Measurements from ENCODE around the gene SRC. TPM values are rescaled to one million over a fixed set of nuclear protein-coding genes. Genes with fewer than 3 reads are reported as not detected.
"Not testable (repeated sequence)": the region's sequence is repeated elsewhere in the genome, so short reads cannot be mapped to it uniquely, and the experiment has no call there.

SRC gene
- total RNA-seq, 1 experiment from 2014 or later = 55.6 TPM

DNA sequence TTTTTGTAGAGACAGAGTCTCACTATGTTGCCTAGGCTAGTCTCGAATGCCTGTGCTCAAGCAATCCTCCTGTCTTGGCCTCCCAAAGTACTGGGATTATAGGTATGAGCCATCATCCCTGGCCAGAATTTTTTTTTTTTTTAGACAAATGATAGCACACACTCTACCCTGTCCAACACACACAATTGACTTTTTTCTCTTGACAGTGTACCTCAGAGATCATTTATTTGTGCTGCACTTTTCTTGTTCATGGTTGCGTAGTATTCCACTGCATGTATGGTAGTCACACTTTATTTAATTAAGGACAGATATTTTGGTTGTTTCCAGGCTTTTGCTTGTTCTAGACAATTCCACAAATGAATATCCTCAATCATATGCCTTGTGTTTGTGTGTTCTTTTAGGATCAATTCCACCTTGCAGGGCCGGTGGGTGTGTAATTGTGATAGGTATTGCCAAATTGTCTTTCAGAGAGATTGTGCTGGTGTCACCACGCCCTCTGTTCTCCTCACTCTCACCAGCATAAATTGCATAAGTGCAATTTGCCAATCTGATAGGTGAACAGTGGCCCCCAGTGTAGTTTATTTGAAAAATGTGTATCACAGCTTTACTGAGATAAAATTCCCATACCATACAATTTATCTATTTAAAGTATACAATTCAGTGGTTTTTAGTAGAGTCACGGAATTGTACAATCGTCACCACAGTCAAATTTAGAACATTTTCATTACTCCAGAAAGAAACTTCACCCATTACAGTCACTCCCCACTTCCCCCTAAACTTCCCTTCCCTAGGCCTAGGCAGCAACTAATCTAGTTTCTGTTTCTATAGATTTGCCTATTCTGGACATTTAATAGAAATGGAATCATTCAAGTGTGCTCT, 20.1 kb downstream of the SRC start:
- Histone ChIP-seq H3F3A (ENCODE audit: low read length, unreplicated experiment) (no peaks in the 10 kb centered on the region), H3K36me3 (ENCODE audit: low read depth, low read length) (peaks cover 10% of the 10 kb centered on the region), H3K27ac (ENCODE audit: low read length) (no peak overlapping the region), H3K9ac (ENCODE audit: low read length) (no peak overlapping the region), H3K4me1 (ENCODE audit: insufficient read depth, low read length) (peaks cover 3% of the 10 kb centered on the region; the same call in 1 of the 2 replicates), H3K27me3 (ENCODE audit: low read length) (no peaks in the 10 kb centered on the region), H3K9me2 (replicated peaks; ENCODE audit: low read length) (no peaks in the 10 kb centered on the region), H2AFZ (ENCODE audit: low read length) (no peak overlapping the region), H3K9me3 (ENCODE audit: low read length) (no peaks in the 10 kb centered on the region), H3K4me3 (ENCODE audit: low read length) (no peak overlapping the region), H3K79me2 (ENCODE audit: low read length) (peaks cover 59% of the 10 kb centered on the region), H3K4me2 (ENCODE audit: low read length) (no peak overlapping the region), H4K20me1 (ENCODE audit: low read length) (peaks cover 7% of the 10 kb centered on the region; the same call in 1 of the 2 replicates)
- TF ChIP-seq EZH2 (IDR thresholded peaks at IDR 0.05; ENCODE audit: low read length, unreplicated experiment) = no peak
- no peak for TF ChIP-seq EZH2phosphoT487 (IDR thresholded peaks at IDR 0.05; ENCODE audit: borderline replicate concordance, low read length)
- no peak for TF ChIP-seq CTCF (conservative IDR thresholded peaks at IDR 0.05; ENCODE audit: low read depth, low read length)
- ATAC-seq = no peak
- POLR2A ChIA-PET (ENCODE audit: unreplicated experiment) = no interaction called here
- CTCF ChIA-PET = no interaction called here
- DNase-seq = no peak
- BruUV-seq (replicated peaks) = no TSS peak
- intact Hi-C loops (cut with micrococcal nuclease) = no loop called here

DNA sequence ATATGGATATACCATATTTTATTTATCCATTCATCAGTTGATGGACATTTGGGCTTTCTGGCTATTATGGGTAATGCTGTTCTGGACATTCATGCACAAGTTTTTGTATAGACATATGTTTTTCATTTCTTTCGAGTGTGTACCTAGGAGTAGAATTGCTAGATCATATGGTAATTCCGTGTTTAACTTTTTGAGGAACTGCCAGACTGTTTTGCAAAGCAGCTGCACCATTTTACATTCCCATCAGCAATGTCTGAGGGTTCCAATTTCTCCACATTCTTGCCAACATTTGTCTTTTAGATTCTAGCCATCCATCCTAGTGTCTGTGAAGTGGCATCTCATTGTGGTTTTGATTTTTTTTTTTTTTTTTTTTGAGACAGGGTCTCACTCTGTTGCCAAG, 20.8 kb downstream of the SRC start:
- intact Hi-C loops (cut with micrococcal nuclease) = no loop called here
- H3K36me3 ChIP-seq (ENCODE audit: low read depth, low read length) = peaks cover 10% of the 10 kb centered on the region
- no peak overlapping the region for H3K9ac ChIP-seq (ENCODE audit: low read length)
- DNase-seq (no peak), ATAC-seq (no peak)
- H2AFZ ChIP-seq (ENCODE audit: low read length) = no peak overlapping the region
- peaks cover 8% of the 10 kb centered on the region; the same call in 1 of the 2 replicates for H3K4me1 ChIP-seq (ENCODE audit: insufficient read depth, low read length)
- H3F3A ChIP-seq (ENCODE audit: low read length, unreplicated experiment) = no peaks in the 10 kb centered on the region
- ChIA-PET POLR2A (ENCODE audit: unreplicated experiment) (no interaction called here), CTCF (no interaction called here)
- H3K27me3 ChIP-seq (ENCODE audit: low read length) = no peaks in the 10 kb centered on the region
- no peak overlapping the region for H3K4me3 ChIP-seq (ENCODE audit: low read length)
- no peaks in the 10 kb centered on the region for H3K9me2 ChIP-seq (replicated peaks; ENCODE audit: low read length)
- TF ChIP-seq EZH2phosphoT487 (IDR thresholded peaks at IDR 0.05; ENCODE audit: borderline replicate concordance, low read length) = no peak
- TF ChIP-seq EZH2 (IDR thresholded peaks at IDR 0.05; ENCODE audit: low read length, unreplicated experiment) = no peak
- no peak for TF ChIP-seq CTCF (conservative IDR thresholded peaks at IDR 0.05; ENCODE audit: low read depth, low read length)
- H3K27ac ChIP-seq (ENCODE audit: low read length) = no peak overlapping the region
- H3K79me2 ChIP-seq (ENCODE audit: low read length) = peaks cover 52% of the 10 kb centered on the region
- H4K20me1 ChIP-seq (ENCODE audit: low read length) = peaks cover 7% of the 10 kb centered on the region; the same call in 1 of the 2 replicates
- no TSS peak for BruUV-seq (replicated peaks)
- no peaks in the 10 kb centered on the region for H3K9me3 ChIP-seq (ENCODE audit: low read length)
- H3K4me2 ChIP-seq (ENCODE audit: low read length) = no peak overlapping the region

GRCh38 chr20:37369846-37370245, 23.9 kb downstream of the SRC start:
- no peaks in the 10 kb centered on the region for H4K20me1 ChIP-seq (ENCODE audit: low read length)
- H3K27me3 ChIP-seq (ENCODE audit: low read length) = no peaks in the 10 kb centered on the region
- H3K4me1 ChIP-seq (ENCODE audit: insufficient read depth, low read length) = peaks cover 8% of the 10 kb centered on the region; the same call in 1 of the 2 replicates
- peaks cover 7% of the 10 kb centered on the region for H3F3A ChIP-seq (ENCODE audit: low read length, unreplicated experiment)
- no TSS peak for BruUV-seq (replicated peaks)
- H3K79me2 ChIP-seq (ENCODE audit: low read length) = peaks cover 43% of the 10 kb centered on the region
- ChIA-PET CTCF (interaction anchor here (0.8 kb wide), 1 partner anchor 174 kb away, joined by 3 read pairs; no protein-coding TSS in a partner anchor), POLR2A (ENCODE audit: unreplicated experiment) (no interaction called here)
- no peaks in the 10 kb centered on the region for H3K9me3 ChIP-seq (ENCODE audit: low read length)
- ATAC-seq (no peak), DNase-seq (no peak)
- H3K4me2 ChIP-seq (ENCODE audit: low read length) = no peak overlapping the region
- intact Hi-C loops (cut with micrococcal nuclease) = no loop called here
- H3K4me3 ChIP-seq (ENCODE audit: low read length) = no peak overlapping the region
- no peaks in the 10 kb centered on the region for H3K9me2 ChIP-seq (replicated peaks; ENCODE audit: low read length)
- TF ChIP-seq EZH2 (IDR thresholded peaks at IDR 0.05; ENCODE audit: low read length, unreplicated experiment) (no peak), EZH2phosphoT487 (IDR thresholded peaks at IDR 0.05; ENCODE audit: borderline replicate concordance, low read length) (no peak)
- H3K27ac ChIP-seq (ENCODE audit: low read length) = no peak overlapping the region
- H3K36me3 ChIP-seq (ENCODE audit: low read depth, low read length) = peaks cover 15% of the 10 kb centered on the region
- no peak overlapping the region for H3K9ac ChIP-seq (ENCODE audit: low read length)
- no peak overlapping the region for H2AFZ ChIP-seq (ENCODE audit: low read length)

GRCh38 chr20:37371845-37372244, 25.9 kb downstream of the SRC start:
- intact Hi-C loops (cut with micrococcal nuclease); H3K9me3 ChIP-seq (ENCODE audit: low read length); H2AFZ ChIP-seq (ENCODE audit: low read length); H3K9me2 ChIP-seq (replicated peaks; ENCODE audit: low read length); H3K4me3 ChIP-seq (ENCODE audit: low read length); DNase-seq; H3K4me2 ChIP-seq (ENCODE audit: low read length); H3F3A ChIP-seq (ENCODE audit: low read length, unreplicated experiment); H4K20me1 ChIP-seq (ENCODE audit: low read length); CTCF ChIA-PET; H3K4me1 ChIP-seq (ENCODE audit: insufficient read depth, low read length); H3K9ac ChIP-seq (ENCODE audit: low read length); H3K27ac ChIP-seq (ENCODE audit: low read length); H3K27me3 ChIP-seq (ENCODE audit: low read length); ATAC-seq; BruUV-seq (replicated peaks): not testable (repeated sequence)
- POLR2A ChIA-PET (ENCODE audit: unreplicated experiment) = interaction anchor here (0.7 kb wide), 1 partner anchor 83 kb away, joined by 5 read pairs; no protein-coding TSS in a partner anchor
- peaks cover 53% of the 10 kb centered on the region for H3K79me2 ChIP-seq (ENCODE audit: low read length)
- H3K36me3 ChIP-seq (ENCODE audit: low read depth, low read length) = peaks cover 13% of the 10 kb centered on the region; the same call in 1 of the 2 replicates

Measured in PC-3 (cell line).